PC-9 (cell line): Measurements from ENCODE around the gene TBRG4. TPM values are rescaled to one million over a fixed set of nuclear protein-coding genes. Genes with fewer than 3 reads are reported as not detected.

ENCODE experiments used
- BruUV-seq: library from RNA; stranded (reverse); fragments of 400-500 nt; replicated peaks from 2 replicates; lab custom pipeline; 2021; lab: Mats Ljungman, UMichigan
- CTCF ChIA-PET: fragments of 300-600 bp; sonication (Branson Sonifier 250); formaldehyde crosslinking; loops from one replicate; lab custom pipeline; 2022; ENCODE audit warnings: antibody characterized with exemption; lab: Charles Lee
- POLR2A ChIA-PET: fragments of 300-600 bp; sonication (Branson Sonifier 250); formaldehyde crosslinking; loops from one replicate; lab custom pipeline; 2022; ENCODE audit warnings: antibody characterized with exemption; ENCODE audit not compliant: unreplicated experiment; lab: Charles Lee
- DNase-seq, 2 experiments: peaks; one replicate each; pipeline versions ENCODE4 v3.0.0 to v3.0.0-alpha.2; 2015 to 2022; ENCODE audit warnings: mixed read lengths in 1 of 2
- H2AFZ ChIP-seq: fragments of 200-600 bp; sonication (generic); 2 replicates; pipeline ENCODE4 v1.8.1; 2017; ENCODE audit warnings: antibody characterized with exemption
- H3F3A ChIP-seq: fragments of 200-600 bp; sonication (generic); 2 replicates; pipeline ENCODE4 v1.8.1; 2017; ENCODE audit warnings: antibody characterized with exemption, mild to moderate bottlenecking, low read depth; ENCODE audit not compliant: insufficient read depth
- H3K27ac ChIP-seq: fragments of 200-600 bp; sonication (generic); 2 replicates; pipeline ENCODE4 v1.6.1; 2016; ENCODE audit warnings: mixed run types
- H3K27me3 ChIP-seq: fragments of 200-600 bp; sonication (generic); 2 replicates; pipeline ENCODE4 v1.6.1; 2016; ENCODE audit warnings: low read depth, mixed run types; ENCODE audit not compliant: insufficient read depth
- H3K36me3 ChIP-seq: fragments of 200-600 bp; sonication (generic); 2 replicates; pipeline ENCODE4 v1.6.1; 2016; ENCODE audit warnings: low read depth, mixed run types
- H3K4me1 ChIP-seq: fragments of 200-600 bp; sonication (generic); replicated peaks from 2 replicates; pipeline ENCODE4 v1.6.1; 2016; ENCODE audit warnings: mixed run types; ENCODE audit not compliant: insufficient read depth
- H3K4me2 ChIP-seq: fragments of 200-600 bp; sonication (generic); 2 replicates; pipeline ENCODE4 v1.6.1; 2017; ENCODE audit warnings: mixed run types
- H3K4me3 ChIP-seq: fragments of 200-600 bp; sonication (generic); 2 replicates; pipeline ENCODE4 v1.6.1; 2016; ENCODE audit warnings: mixed run types
- H3K79me2 ChIP-seq: fragments of 200-600 bp; sonication (generic); 2 replicates; pipeline ENCODE4 v1.6.1; 2017; ENCODE audit warnings: low read depth, mixed run types
- H3K9me2 ChIP-seq: fragments of 200-600 bp; sonication (generic); 2 replicates; pipeline ENCODE4 v1.8.1; 2017; ENCODE audit warnings: mild to moderate bottlenecking; ENCODE audit not compliant: insufficient read depth
- H3K9me3 ChIP-seq: fragments of 200-600 bp; sonication (generic); 2 replicates; pipeline ENCODE4 v1.8.1; 2016; ENCODE audit warnings: low read depth; ENCODE audit not compliant: insufficient read depth
- H4K20me1 ChIP-seq: fragments of 200-600 bp; sonication (generic); 2 replicates; pipeline ENCODE4 v1.8.1; 2017; ENCODE audit not compliant: insufficient read depth
- EZH2 ChIP-seq: fragments of 200-600 bp; sonication (generic); IDR thresholded peaks from 2 replicates; pipeline ENCODE4 v1.8.0; 2017; ENCODE audit warnings: antibody characterized with exemption, low read depth
- intact Hi-C: fragments of 100-400 bp; cut with micrococcal nuclease; formaldehyde crosslinking; loops from one replicate; pipeline ENCODE4 v1.10.0; 2022; ENCODE audit not compliant: unreplicated experiment
- total RNA-seq: library from RNA; stranded (reverse); gene quantifications from 2 replicates; pipeline ENCODE4 v1.2.3, GENCODE V29; 2021
- TF ChIP-seq, protein P1 (sequence below): fragments of 200-600 bp; sonication (generic); conservative IDR thresholded peaks from 2 replicates; pipeline ENCODE4 v1.6.1; 2017; ENCODE audit warnings: mixed run types, antibody characterized with exemption, mild to moderate bottlenecking, moderate library complexity

TBRG4 gene
- total RNA-seq, 1 experiment from 2014 or later = 120 TPM

GRCh38 chr7:45123913-45124710, 12.6 kb upstream of the TBRG4 start:
- POLR2A ChIA-PET = interaction anchor here (0.6 kb wide), 1 partner anchor 124 kb away, joined by 8 read pairs; no protein-coding TSS in a partner anchor
- intact Hi-C loops = no loop called here
- no peak overlapping the region for H3K27ac ChIP-seq

GRCh38 chr7:45122975-45123860, 11.7 kb upstream of the TBRG4 start:
- H2AFZ ChIP-seq = peak overlapping the region; percentile 23; the same call in 1 of the 2 replicates
- no peak for DNase-seq
- no peaks in the 10 kb centered on the region for H3F3A ChIP-seq
- no peak overlapping the region for H3K27ac ChIP-seq
- H3K9me3 ChIP-seq = no peaks in the 10 kb centered on the region
- ChIA-PET POLR2A (interaction anchor here (0.6 kb wide), 1 partner anchor 134 kb away, joined by 10 read pairs; no protein-coding TSS in a partner anchor), CTCF (no interaction called here)
- intact Hi-C loops = no loop called here
- H3K36me3 ChIP-seq = no peaks in the 10 kb centered on the region
- H3K9me2 ChIP-seq = no peaks in the 10 kb centered on the region
- TF ChIP-seq, protein P1, sequence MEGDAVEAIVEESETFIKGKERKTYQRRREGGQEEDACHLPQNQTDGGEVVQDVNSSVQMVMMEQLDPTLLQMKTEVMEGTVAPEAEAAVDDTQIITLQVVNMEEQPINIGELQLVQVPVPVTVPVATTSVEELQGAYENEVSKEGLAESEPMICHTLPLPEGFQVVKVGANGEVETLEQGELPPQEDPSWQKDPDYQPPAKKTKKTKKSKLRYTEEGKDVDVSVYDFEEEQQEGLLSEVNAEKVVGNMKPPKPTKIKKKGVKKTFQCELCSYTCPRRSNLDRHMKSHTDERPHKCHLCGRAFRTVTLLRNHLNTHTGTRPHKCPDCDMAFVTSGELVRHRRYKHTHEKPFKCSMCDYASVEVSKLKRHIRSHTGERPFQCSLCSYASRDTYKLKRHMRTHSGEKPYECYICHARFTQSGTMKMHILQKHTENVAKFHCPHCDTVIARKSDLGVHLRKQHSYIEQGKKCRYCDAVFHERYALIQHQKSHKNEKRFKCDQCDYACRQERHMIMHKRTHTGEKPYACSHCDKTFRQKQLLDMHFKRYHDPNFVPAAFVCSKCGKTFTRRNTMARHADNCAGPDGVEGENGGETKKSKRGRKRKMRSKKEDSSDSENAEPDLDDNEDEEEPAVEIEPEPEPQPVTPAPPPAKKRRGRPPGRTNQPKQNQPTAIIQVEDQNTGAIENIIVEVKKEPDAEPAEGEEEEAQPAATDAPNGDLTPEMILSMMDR = no peak
- TF ChIP-seq EZH2 = no peak
- no peak overlapping the region for H3K4me3 ChIP-seq
- H3K27me3 ChIP-seq = no peaks in the 10 kb centered on the region
- no peaks in the 10 kb centered on the region for H4K20me1 ChIP-seq
- no peaks in the 10 kb centered on the region for H3K79me2 ChIP-seq
- BruUV-seq = no TSS peak
- no peak overlapping the region for H3K4me2 ChIP-seq
- H3K4me1 ChIP-seq = no peaks in the 10 kb centered on the region

More at GRCh38 chr7:45123913-45124710, 12.6 kb upstream of the TBRG4 start:
- Histone ChIP-seq H3K4me2 (no peak overlapping the region), H3K9me2 (no peaks in the 10 kb centered on the region), H3K4me3 (no peak overlapping the region), H3K36me3 (no peaks in the 10 kb centered on the region), H2AFZ (no peak overlapping the region), H4K20me1 (no peaks in the 10 kb centered on the region), H3K9me3 (no peaks in the 10 kb centered on the region), H3K27me3 (no peaks in the 10 kb centered on the region), H3K4me1 (no peaks in the 10 kb centered on the region), H3F3A (no peaks in the 10 kb centered on the region), H3K79me2 (no peaks in the 10 kb centered on the region)
- CTCF ChIA-PET = no interaction called here
- no peak for TF ChIP-seq EZH2
- TF ChIP-seq, protein P1 = no peak
- BruUV-seq = no TSS peak
- no peak for DNase-seq

GRCh38 chr7:45119550-45119949, 8.1 kb upstream of the TBRG4 start:
- Histone ChIP-seq H4K20me1 (no peaks in the 10 kb centered on the region), H3K4me2 (no peak overlapping the region), H2AFZ (no peak overlapping the region), H3K27me3 (peaks cover 19% of the 10 kb centered on the region), H3K4me1 (no peaks in the 10 kb centered on the region), H3K36me3 (no peaks in the 10 kb centered on the region), H3K9me3 (no peaks in the 10 kb centered on the region), H3K9me2 (no peaks in the 10 kb centered on the region), H3K27ac (no peak overlapping the region), H3F3A (no peaks in the 10 kb centered on the region), H3K79me2 (no peaks in the 10 kb centered on the region), H3K4me3 (no peak overlapping the region)
- TF ChIP-seq EZH2 = no peak
- TF ChIP-seq, protein P1 = no peak
- CTCF ChIA-PET = no interaction called here
- BruUV-seq = no TSS peak
- intact Hi-C loops = no loop called here
- POLR2A ChIA-PET = no interaction called here
- no peak for DNase-seq
